ENCODE data around the gene NECTIN3.

NECTIN3 gene

GRCh38 chr3:111071257-111072030 lies at the start of gene NECTIN3:
Gene NECTIN3, plus strand, starts transcription at chr3:111071816. Its CDS starts 202 bp downstream, at chr3:111072018.
- peak; percentile 96 for DNase-seq (ENCODE audit: low spot score)

GRCh38 chr3:111027868-111028267 lies 43.7 kb upstream of the NECTIN3 start:
- DNase-seq (ENCODE audit: low spot score): no peak

- no peak for DNase-seq (ENCODE audit: low spot score)
Observed at GRCh38 chr3:111031538-111031937, 40.1 kb upstream of the NECTIN3 start.

- DNase-seq (ENCODE audit: low spot score): no peak
Observed at GRCh38 chr3:111032677-111033076, 38.9 kb upstream of the NECTIN3 start.

GRCh38 chr3:111033470-111034050 lies 38.1 kb upstream of the NECTIN3 start:
- DNase-seq (ENCODE audit: low spot score): no peak

- DNase-seq (ENCODE audit: low spot score): no peak
Observed at GRCh38 chr3:111035316-111035715, 36.3 kb upstream of the NECTIN3 start.

- DNase-seq (ENCODE audit: low spot score): no peak
Observed at GRCh38 chr3:111035902-111036301, 35.7 kb upstream of the NECTIN3 start.

- DNase-seq (ENCODE audit: low spot score): no peak
Observed at GRCh38 chr3:111040959-111041358, 30.7 kb upstream of the NECTIN3 start.

GRCh38 chr3:111045564-111045963 lies 26.1 kb upstream of the NECTIN3 start:
- no peak for DNase-seq (ENCODE audit: low spot score)

GRCh38 chr3:111047042-111047441 lies 24.6 kb upstream of the NECTIN3 start:
- no peak for DNase-seq (ENCODE audit: low spot score)

GRCh38 chr3:111047812-111048435 lies 23.7 kb upstream of the NECTIN3 start:
- no peak for DNase-seq (ENCODE audit: low spot score)

- DNase-seq (ENCODE audit: low spot score): no peak
Observed at GRCh38 chr3:111051354-111051753, 20.3 kb upstream of the NECTIN3 start.

- no peak for DNase-seq (ENCODE audit: low spot score)
Observed at GRCh38 chr3:111068574-111068973, 3.0 kb upstream of the NECTIN3 start.

- DNase-seq (ENCODE audit: low spot score): peak; percentile 36
Observed at GRCh38 chr3:111069974-111070771, 1.4 kb upstream of the NECTIN3 start.

- DNase-seq (ENCODE audit: low spot score): no peak
Observed at GRCh38 chr3:111070772-111071256, 802 bp upstream of the NECTIN3 start.

- DNase-seq (ENCODE audit: low spot score): peak; percentile 60
Observed at GRCh38 chr3:111072031-111072921, 660 bp downstream of the NECTIN3 start.

- peak; percentile 22 for DNase-seq (ENCODE audit: low spot score)
Observed at GRCh38 chr3:111073218-111073617, 1.6 kb downstream of the NECTIN3 start.

- DNase-seq (ENCODE audit: low spot score): no peak
Observed at GRCh38 chr3:111076732-111077131, 5.1 kb downstream of the NECTIN3 start.

- DNase-seq (ENCODE audit: low spot score): no peak
Observed at GRCh38 chr3:111077369-111077768, 5.8 kb downstream of the NECTIN3 start.

GRCh38 chr3:111080413-111080812 lies 8.8 kb downstream of the NECTIN3 start:
- peak; percentile 44 for DNase-seq (ENCODE audit: low spot score)

GRCh38 chr3:111081008-111081545 lies 9.5 kb downstream of the NECTIN3 start:
- DNase-seq (ENCODE audit: low spot score): peak; percentile 41
